Measurements from ENCODE around the gene RBM34. TPM values are rescaled to one million over a fixed set of nuclear protein-coding genes. Genes with fewer than 3 reads are reported as not detected.

Gene RBM34
- total RNA-seq, 2 experiments from 2014 or later, result 46.4 to 93.7 TPM

GRCh38 chr1:235112297-235113182 is 48.5 kb downstream of the RBM34 start:
- POLR2A ChIA-PET, result interaction anchor here (1.4 kb wide), 1 partner anchor 9 kb away, joined by 7 read pairs; no protein-coding TSS in a partner anchor
- peaks cover 99% of the 10 kb centered on the region for H3K36me3 ChIP-seq (ENCODE audit: insufficient read depth, low read length)

GRCh38 chr1:235111107-235111506 is 49.9 kb downstream of the RBM34 start:
- no peaks in the 10 kb centered on the region for H3K9me2 ChIP-seq (ENCODE audit: insufficient read depth, low read length)
- ChIA-PET CTCF (ENCODE audit: unreplicated experiment) (interaction anchor here (0.6 kb wide), 1 partner anchor 9 kb away, joined by 4 read pairs; no protein-coding TSS in a partner anchor), POLR2A (no interaction called here)
- H3K79me2 ChIP-seq (ENCODE audit: insufficient read depth, low read depth, low read length), result peaks cover 33% of the 10 kb centered on the region; the same call in 1 of the 2 replicates
- no peak overlapping the region for H3K4me3 ChIP-seq (ENCODE audit: low read depth, low read length, poor library complexity, severe bottlenecking)
- DNase-seq (ENCODE audit: low spot score), result no peak
- TF ChIP-seq EZH2phosphoT487 (IDR thresholded peaks at IDR 0.05; ENCODE audit: borderline replicate concordance, low read depth, low read length) (no peak), CTCF (conservative IDR thresholded peaks at IDR 0.05; ENCODE audit: low read length) (no peak)
- H2AFZ ChIP-seq (ENCODE audit: low read length), result no peak overlapping the region
- no TSS peak for BruUV-seq (replicated peaks)
- no peak overlapping the region for H3K4me2 ChIP-seq (ENCODE audit: low read length)
- H3K9me3 ChIP-seq (ENCODE audit: low read length), result no peaks in the 10 kb centered on the region
- intact Hi-C loops (cut with micrococcal nuclease; ENCODE audit: unreplicated experiment), result no loop called here
- peaks cover 93% of the 10 kb centered on the region for H3K36me3 ChIP-seq (ENCODE audit: insufficient read depth, low read length)
- no peak overlapping the region for H3K27ac ChIP-seq (ENCODE audit: low read depth, low read length, poor library complexity, severe bottlenecking)
- H4K20me1 ChIP-seq (ENCODE audit: insufficient read depth, low read length), result peaks cover 6% of the 10 kb centered on the region; the same call in 1 of the 2 replicates
- no peaks in the 10 kb centered on the region for H3K4me1 ChIP-seq (ENCODE audit: insufficient read depth, low read length, poor library complexity, severe bottlenecking)

More at GRCh38 chr1:235112297-235113182, 48.5 kb downstream of the RBM34 start:
- H3K9me3 ChIP-seq (ENCODE audit: low read length), result no peaks in the 10 kb centered on the region
- no peaks in the 10 kb centered on the region for H3K9me2 ChIP-seq (ENCODE audit: insufficient read depth, low read length)
- no TSS peak for BruUV-seq (replicated peaks)
- no peaks in the 10 kb centered on the region for H3K4me1 ChIP-seq (ENCODE audit: insufficient read depth, low read length, poor library complexity, severe bottlenecking)
- H3K27ac ChIP-seq (ENCODE audit: low read depth, low read length, poor library complexity, severe bottlenecking), result no peak overlapping the region
- CTCF ChIA-PET (ENCODE audit: unreplicated experiment), result no interaction called here
- H2AFZ ChIP-seq (ENCODE audit: low read length), result no peak overlapping the region
- H3K4me3 ChIP-seq (ENCODE audit: low read depth, low read length, poor library complexity, severe bottlenecking), result no peak overlapping the region
- TF ChIP-seq EZH2phosphoT487 (IDR thresholded peaks at IDR 0.05; ENCODE audit: borderline replicate concordance, low read depth, low read length), result no peak
- no peak for TF ChIP-seq CTCF (conservative IDR thresholded peaks at IDR 0.05; ENCODE audit: low read length)
- no peak overlapping the region for H3K4me2 ChIP-seq (ENCODE audit: low read length)
- intact Hi-C loops (cut with micrococcal nuclease; ENCODE audit: unreplicated experiment), result no loop called here
- H4K20me1 ChIP-seq (ENCODE audit: insufficient read depth, low read length), result peaks cover 6% of the 10 kb centered on the region; the same call in 1 of the 2 replicates
- H3K79me2 ChIP-seq (ENCODE audit: insufficient read depth, low read depth, low read length), result peaks cover 42% of the 10 kb centered on the region; the same call in 1 of the 2 replicates
- DNase-seq (ENCODE audit: low spot score), result no peak

All from OCI-LY7 (cell line).